ENCODE data around the gene SLC25A12.
"Not testable (repeated sequence)": the region's sequence is repeated elsewhere in the genome, so short reads cannot be mapped to it uniquely, and the experiment has no call there.

SLC25A12 gene

GRCh38 chr2:171771463-171771862 lies 122.6 kb downstream of the SLC25A12 start:
- H3K36me3 Mint-ChIP-seq (ENCODE audit: low read depth): peaks cover 31% of the 10 kb centered on the region
- H3K27me3 Mint-ChIP-seq: no peaks in the 10 kb centered on the region

GRCh38 chr2:171763602-171764001 lies 130.4 kb downstream of the SLC25A12 start:
- Mint-ChIP-seq H3K9me3 (no peaks in the 10 kb centered on the region), H3K36me3 (ENCODE audit: low read depth) (peaks cover 55% of the 10 kb centered on the region), H3K4me3 (no peak overlapping the region), H3K4me1 (ENCODE audit: low read depth) (no peaks in the 10 kb centered on the region), H3K27me3 (no peaks in the 10 kb centered on the region), H3K27ac (no peak overlapping the region)
- no peak for DNase-seq

More at GRCh38 chr2:171771463-171771862, 122.6 kb downstream of the SLC25A12 start:
- Mint-ChIP-seq H3K4me1 (ENCODE audit: low read depth) (no peaks in the 10 kb centered on the region), H3K27ac (no peak overlapping the region), H3K9me3 (peaks cover 13% of the 10 kb centered on the region), H3K4me3 (no peak overlapping the region)
- no peak for DNase-seq

GRCh38 chr2:171762879-171763573 lies 131.0 kb downstream of the SLC25A12 start:
- Mint-ChIP-seq H3K36me3 (ENCODE audit: low read depth) (peaks cover 61% of the 10 kb centered on the region), H3K27me3 (no peaks in the 10 kb centered on the region), H3K27ac (no peak overlapping the region), H3K4me3 (no peak overlapping the region), H3K4me1 (ENCODE audit: low read depth) (no peaks in the 10 kb centered on the region), H3K9me3 (peaks cover 5% of the 10 kb centered on the region)
- no peak for DNase-seq

- not testable (repeated sequence) for DNase-seq; H3K4me1 Mint-ChIP-seq (ENCODE audit: low read depth); H3K4me3 Mint-ChIP-seq; H3K9me3 Mint-ChIP-seq; H3K27me3 Mint-ChIP-seq; H3K27ac Mint-ChIP-seq
- H3K36me3 Mint-ChIP-seq (ENCODE audit: low read depth): peaks cover 73% of the 10 kb centered on the region
These were observed 132.9 kb downstream of the SLC25A12 start for GRCh38 chr2:171761176-171761575.

GRCh38 chr2:171758762-171759161 lies 135.3 kb downstream of the SLC25A12 start:
- H3K4me1 Mint-ChIP-seq (ENCODE audit: low read depth); DNase-seq; H3K27me3 Mint-ChIP-seq; H3K27ac Mint-ChIP-seq; H3K4me3 Mint-ChIP-seq: not testable (repeated sequence)
- Mint-ChIP-seq H3K9me3 (peaks cover 15% of the 10 kb centered on the region), H3K36me3 (ENCODE audit: low read depth) (peaks cover 93% of the 10 kb centered on the region)

GRCh38 chr2:171754254-171754939 lies 139.6 kb downstream of the SLC25A12 start:
- no peak for DNase-seq
- H3K27ac Mint-ChIP-seq: no peak overlapping the region
- H3K9me3 Mint-ChIP-seq: peaks cover 15% of the 10 kb centered on the region
- no peaks in the 10 kb centered on the region for H3K27me3 Mint-ChIP-seq
- H3K36me3 Mint-ChIP-seq (ENCODE audit: low read depth): peaks cover 95% of the 10 kb centered on the region
- no peak overlapping the region for H3K4me3 Mint-ChIP-seq
- H3K4me1 Mint-ChIP-seq (ENCODE audit: low read depth): no peaks in the 10 kb centered on the region

- H3K36me3 Mint-ChIP-seq (ENCODE audit: low read depth): peaks cover 85% of the 10 kb centered on the region
- no peak for DNase-seq
- H3K9me3 Mint-ChIP-seq: no peaks in the 10 kb centered on the region
- H3K27ac Mint-ChIP-seq: no peak overlapping the region
- no peaks in the 10 kb centered on the region for H3K4me1 Mint-ChIP-seq (ENCODE audit: low read depth)
- no peaks in the 10 kb centered on the region for H3K27me3 Mint-ChIP-seq
- H3K4me3 Mint-ChIP-seq: no peak overlapping the region
These were observed 146.7 kb downstream of the SLC25A12 start for GRCh38 chr2:171747371-171747770.

- Mint-ChIP-seq H3K4me3 (no peak overlapping the region), H3K36me3 (ENCODE audit: low read depth) (peaks cover 80% of the 10 kb centered on the region), H3K9me3 (no peaks in the 10 kb centered on the region), H3K27me3 (no peaks in the 10 kb centered on the region), H3K27ac (no peak overlapping the region), H3K4me1 (ENCODE audit: low read depth) (peaks cover 3% of the 10 kb centered on the region)
- no peak for DNase-seq
These were observed 148.2 kb downstream of the SLC25A12 start for GRCh38 chr2:171745806-171746205.

GRCh38 chr2:171745141-171745540 lies 148.9 kb downstream of the SLC25A12 start:
- Mint-ChIP-seq H3K27me3 (no peaks in the 10 kb centered on the region), H3K4me1 (ENCODE audit: low read depth) (peaks cover 3% of the 10 kb centered on the region), H3K27ac (no peak overlapping the region), H3K9me3 (no peaks in the 10 kb centered on the region), H3K4me3 (no peak overlapping the region), H3K36me3 (ENCODE audit: low read depth) (peaks cover 79% of the 10 kb centered on the region)
- DNase-seq: no peak

GRCh38 chr2:171742760-171743159 lies 151.3 kb downstream of the SLC25A12 start:
- peaks cover 3% of the 10 kb centered on the region for H3K4me1 Mint-ChIP-seq (ENCODE audit: low read depth)
- H3K36me3 Mint-ChIP-seq (ENCODE audit: low read depth): peaks cover 72% of the 10 kb centered on the region
- H3K27me3 Mint-ChIP-seq: no peaks in the 10 kb centered on the region
- H3K27ac Mint-ChIP-seq: no peak overlapping the region
- DNase-seq: no peak
- H3K4me3 Mint-ChIP-seq: no peak overlapping the region
- H3K9me3 Mint-ChIP-seq: no peaks in the 10 kb centered on the region

- no peaks in the 10 kb centered on the region for H3K9me3 Mint-ChIP-seq
- DNase-seq: no peak
- H3K4me1 Mint-ChIP-seq (ENCODE audit: low read depth): peaks cover 3% of the 10 kb centered on the region
- no peak overlapping the region for H3K4me3 Mint-ChIP-seq
- H3K27me3 Mint-ChIP-seq: no peaks in the 10 kb centered on the region
- H3K36me3 Mint-ChIP-seq (ENCODE audit: low read depth): peaks cover 73% of the 10 kb centered on the region
- H3K27ac Mint-ChIP-seq: no peak overlapping the region
These were observed 152.9 kb downstream of the SLC25A12 start for GRCh38 chr2:171741189-171741588.

GRCh38 chr2:171735991-171736710 lies 157.9 kb downstream of the SLC25A12 start:
- Mint-ChIP-seq H3K36me3 (ENCODE audit: low read depth) (peaks cover 81% of the 10 kb centered on the region), H3K4me3 (no peak overlapping the region), H3K4me1 (ENCODE audit: low read depth) (peaks cover under 1% of the 10 kb centered on the region), H3K27ac (no peak overlapping the region), H3K9me3 (no peaks in the 10 kb centered on the region), H3K27me3 (no peaks in the 10 kb centered on the region)
- DNase-seq: no peak
